DMS153 (cell line): Measurements from ENCODE around the gene B3GNT9.

Experiments
- DNase-seq: peaks from one replicate; lab custom pipeline; 2025; lab: John Stamatoyannopoulos, UW

The B3GNT9 gene, protein sequence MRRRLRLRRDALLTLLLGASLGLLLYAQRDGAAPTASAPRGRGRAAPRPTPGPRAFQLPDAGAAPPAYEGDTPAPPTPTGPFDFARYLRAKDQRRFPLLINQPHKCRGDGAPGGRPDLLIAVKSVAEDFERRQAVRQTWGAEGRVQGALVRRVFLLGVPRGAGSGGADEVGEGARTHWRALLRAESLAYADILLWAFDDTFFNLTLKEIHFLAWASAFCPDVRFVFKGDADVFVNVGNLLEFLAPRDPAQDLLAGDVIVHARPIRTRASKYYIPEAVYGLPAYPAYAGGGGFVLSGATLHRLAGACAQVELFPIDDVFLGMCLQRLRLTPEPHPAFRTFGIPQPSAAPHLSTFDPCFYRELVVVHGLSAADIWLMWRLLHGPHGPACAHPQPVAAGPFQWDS

DNA sequence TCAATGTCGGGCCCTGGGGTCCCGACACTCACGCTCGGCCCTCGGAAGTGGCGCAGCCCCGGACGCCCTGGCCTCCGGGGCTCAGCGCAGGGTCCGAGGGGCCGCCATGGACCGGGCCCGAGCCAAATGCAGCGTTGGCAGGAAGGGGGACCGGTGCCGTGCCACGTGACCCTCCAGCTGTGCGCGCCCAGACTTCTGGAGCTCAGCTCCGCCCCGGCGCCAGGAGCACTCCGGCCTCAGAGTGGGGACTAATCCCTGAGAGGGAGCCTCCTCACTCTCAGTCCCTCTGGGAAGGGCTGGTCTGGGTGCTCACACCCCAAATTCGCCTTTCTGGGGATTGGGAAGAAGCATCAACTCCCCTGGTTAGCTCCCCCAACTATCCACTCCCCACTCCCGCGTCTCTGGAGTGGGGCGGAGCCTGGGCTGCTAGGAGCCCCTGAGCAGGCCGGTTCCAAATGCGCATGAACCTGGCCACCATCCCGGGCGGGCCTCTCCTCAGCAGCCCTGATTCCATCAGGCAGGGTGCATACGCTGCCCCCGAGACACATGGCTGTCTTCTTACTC is at the start of gene B3GNT9:
Gene B3GNT9 (minus strand): TSS at position 166 of the 564 bp plus-strand sequence. CDS start 513 bp downstream, outside the sequence.
- DNase-seq, result peak; percentile 25

DNA sequence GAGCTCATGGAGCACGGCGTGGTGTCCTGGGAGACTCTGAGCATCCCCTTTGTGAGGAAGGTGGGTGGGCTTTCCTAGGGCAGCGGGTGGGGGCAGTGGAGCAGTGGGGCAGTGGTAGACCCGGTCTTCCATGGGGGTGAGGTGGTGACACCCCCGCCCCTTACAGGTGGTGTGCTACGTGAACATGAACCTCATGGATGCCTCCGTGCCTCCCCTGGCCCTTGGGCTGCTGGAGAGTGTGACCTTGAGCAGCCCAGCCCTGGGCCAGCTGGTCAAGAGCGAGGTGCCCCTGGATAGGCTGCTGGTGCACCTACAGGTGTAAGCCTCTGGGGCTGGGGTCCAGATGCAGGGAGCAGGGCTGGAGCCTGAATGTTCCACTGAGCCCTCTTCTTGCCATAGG is 49.7 kb upstream of the B3GNT9 start:
- DNase-seq, result no peak

DNA sequence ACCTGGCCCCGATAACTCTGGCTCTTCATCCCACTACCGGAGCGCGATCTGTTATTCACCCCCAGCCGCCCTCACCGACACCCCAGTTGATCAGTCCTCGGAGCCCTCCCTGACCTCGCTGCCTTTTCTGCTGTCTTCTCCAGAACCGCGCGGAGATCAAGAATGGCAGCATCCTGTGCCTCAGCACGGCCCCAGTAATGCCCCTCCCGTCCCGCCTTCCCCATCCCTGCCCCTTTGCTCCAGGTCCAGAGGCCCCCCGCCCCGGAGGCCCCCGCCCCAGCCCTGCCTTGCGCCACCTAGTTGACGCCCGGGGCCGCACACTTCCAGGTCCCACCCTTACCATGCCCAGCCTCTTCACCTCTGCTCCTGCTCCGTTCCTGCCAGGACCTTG is 49.0 kb upstream of the B3GNT9 start:
- no peak for DNase-seq

DNA sequence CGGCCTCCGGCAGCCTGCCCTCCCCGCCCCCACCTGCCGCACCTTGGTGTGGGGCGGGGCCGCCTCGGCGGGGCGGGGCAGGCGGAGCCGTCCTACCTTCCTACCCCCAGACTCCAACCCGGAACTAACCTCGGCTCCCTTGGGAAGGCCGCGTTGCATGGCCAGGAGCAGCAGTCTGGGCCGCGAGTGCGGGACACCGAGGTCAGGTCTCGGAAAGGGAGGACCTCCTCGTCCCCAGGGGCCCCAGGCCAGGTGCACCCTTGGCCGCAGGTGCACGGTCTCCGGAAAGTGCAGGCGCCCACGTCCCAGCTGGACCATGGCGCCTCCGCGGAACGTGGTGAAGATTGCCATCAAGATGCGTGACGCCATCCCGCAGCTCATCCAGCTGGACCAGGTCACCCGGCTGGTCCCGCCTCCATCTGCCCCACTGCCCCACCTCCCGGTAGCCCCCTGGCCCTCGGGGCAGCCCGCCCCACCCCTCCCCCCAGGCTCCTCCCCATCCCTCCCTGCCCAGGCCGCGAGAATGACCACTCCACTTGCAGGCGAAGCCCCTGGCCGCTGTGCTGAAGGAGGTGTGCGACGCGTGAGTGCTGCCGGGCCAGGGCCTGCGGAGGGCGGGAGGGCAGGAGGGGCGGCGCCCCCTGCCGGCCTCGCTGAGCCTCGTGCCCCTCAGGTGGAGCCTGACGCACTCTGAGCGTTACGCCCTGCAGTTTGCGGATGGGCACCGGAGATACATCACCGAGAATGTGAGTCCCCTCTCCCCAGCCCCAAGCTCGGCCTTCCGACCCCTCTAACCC is 48.4 kb upstream of the B3GNT9 start, which contains the start of gene ELMO3:
Gene ELMO3 (plus strand): TSS at position 121 of the 797 bp plus-strand sequence. CDS start 196 bp downstream, at position 317.
- DNase-seq, result peak; percentile 73

DNA sequence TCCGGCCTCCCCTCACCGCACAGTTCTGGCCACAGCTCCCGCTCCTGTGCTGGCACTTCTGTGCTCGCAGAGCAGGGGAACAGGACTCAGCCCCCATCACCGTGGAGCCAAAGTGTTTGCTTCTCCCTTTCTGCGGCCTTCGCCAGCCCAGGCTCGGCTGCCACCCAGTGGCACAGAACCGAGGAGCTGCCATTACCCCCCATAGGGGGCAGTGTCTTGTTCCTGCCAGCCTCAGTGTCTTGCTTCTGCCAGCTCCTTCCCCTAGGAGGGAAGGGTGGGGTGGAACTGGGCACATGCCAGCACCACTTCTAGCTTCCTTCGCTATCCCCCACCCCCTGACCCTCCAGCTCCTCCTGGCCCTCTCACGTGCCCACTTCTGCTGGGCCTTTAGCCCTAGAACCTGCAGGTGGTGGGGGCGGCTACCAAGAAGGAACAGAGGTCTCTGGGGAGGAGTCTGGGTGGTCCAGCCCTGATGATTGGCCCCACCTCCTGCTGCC is 47.5 kb upstream of the B3GNT9 start:
- peak; percentile 52 for DNase-seq

DNA sequence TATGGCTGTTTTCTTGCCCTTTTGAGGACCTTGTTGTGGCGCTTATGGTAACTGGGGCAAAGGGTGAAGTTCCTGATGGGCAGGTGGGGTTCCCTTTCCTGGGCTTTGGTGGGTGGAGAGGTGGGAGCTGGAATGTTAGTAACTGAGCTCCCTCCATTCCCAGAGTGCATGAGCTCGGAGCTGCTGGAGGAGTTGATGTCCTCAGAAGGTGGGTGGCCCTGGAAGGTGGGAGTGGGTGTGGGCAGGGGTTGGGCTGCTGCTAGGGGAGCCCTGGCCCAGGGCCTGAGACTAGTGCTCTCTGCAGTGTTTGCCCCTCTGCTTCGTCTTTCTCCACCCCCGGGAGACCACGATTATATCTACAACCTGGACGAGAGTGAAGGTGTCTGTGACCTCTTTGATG is 46.9 kb upstream of the B3GNT9 start:
- no peak for DNase-seq

DNA sequence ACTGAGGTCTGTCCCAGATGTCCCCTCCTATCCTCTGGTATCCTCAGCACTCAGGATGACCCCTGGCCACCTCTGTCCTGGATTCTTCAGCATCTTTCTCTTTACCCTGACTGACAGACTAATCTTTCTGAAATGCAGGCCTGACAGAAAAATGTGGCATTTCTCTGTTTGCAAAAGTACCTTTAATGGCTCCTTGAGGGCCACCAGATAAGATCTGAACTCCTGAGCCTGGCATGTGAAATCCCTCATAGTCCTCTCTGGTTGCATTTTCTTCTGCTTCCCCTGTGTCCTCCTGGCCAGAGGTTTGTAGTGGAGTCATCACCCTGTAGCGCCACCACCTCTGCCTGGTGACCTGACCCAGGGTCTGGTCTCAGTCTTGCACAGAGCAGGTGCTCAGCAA is 46.1 kb upstream of the B3GNT9 start:
- DNase-seq, result no peak

DNA sequence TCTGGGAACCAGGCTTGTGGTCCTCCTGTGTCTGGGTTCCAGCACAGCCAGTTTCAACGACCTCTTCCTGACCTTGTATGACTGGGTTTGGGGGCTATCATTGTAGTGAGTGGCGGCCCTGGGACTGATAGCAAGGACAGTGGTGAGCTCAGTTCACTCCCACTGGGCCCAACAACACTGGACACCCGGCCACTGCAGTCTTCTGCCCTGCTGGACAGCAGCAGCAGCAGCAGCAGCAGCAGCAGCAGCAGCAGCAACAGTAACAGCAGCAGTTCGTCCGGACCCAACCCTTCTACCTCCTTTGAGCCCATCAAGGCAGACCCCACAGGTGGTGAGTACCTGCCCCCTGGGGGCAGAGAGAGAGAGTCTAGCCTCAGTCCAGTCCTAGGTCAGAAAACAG is 44.9 kb upstream of the B3GNT9 start:
- DNase-seq, result no peak

DNA sequence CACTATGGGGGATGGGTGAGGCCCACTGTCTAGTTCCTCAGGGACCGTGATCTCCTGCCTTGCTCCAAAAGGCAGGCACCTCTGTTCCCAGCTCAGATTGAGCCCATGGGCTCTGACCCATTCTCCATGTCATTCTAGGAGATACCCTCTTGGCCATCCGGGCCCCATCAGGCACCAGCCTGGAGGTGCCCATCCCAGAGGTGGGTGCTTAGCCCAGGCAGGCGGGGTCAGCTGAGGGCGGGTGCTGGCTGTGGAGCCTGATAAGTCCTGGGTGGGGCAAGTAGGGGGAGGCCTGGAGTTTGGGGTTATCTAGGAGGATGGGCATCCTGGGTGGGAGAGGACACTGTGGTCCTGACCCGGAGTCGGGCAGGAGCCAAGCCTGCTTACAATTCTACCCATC is 43.5 kb upstream of the B3GNT9 start:
- no peak for DNase-seq

DNA sequence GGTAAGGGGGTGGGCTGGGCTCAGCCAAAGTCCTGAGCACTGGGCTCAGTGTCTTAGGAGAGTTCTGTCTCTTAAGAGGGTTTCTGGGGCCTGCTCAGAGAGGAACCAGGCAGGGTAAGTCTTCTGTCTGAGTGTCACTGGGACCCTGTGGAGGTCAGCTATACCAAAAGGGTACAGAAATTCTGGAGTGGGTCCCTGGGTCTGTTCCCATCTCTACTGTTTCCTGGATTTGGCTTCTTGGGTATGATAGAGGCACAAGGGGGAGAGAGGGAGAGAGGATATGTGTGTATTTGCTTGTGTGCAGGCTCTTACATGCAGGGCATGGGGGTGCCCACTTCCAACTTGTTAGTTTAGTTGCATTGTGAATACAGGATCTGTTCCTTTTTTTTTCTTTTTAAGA is 42.7 kb upstream of the B3GNT9 start:
- DNase-seq, result no peak

DNA sequence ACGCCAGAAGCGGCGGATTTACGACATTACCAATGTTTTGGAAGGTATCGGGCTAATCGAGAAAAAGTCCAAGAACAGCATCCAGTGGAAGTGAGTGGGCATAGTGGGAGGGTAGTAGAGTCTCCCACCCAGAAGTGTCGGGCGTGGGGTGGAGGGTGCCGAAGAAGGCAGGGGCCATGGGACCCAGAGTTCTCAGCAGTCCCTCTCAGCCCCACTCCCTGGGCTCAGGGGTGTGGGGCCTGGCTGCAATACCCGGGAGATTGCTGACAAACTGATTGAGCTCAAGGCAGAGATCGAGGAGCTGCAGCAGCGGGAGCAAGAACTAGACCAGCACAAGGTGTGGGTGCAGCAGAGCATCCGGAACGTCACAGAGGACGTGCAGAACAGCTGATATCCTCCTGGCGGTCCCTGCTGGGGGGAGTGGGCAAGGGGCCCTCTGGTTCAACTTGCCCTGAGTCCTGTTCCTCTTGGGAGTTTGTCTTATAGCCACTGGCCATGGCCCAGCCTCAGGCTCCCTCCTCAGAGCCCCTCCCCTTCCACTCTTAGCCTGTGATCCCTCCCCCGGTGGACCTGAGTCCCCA is 42.1 kb upstream of the B3GNT9 start:
- no peak for DNase-seq

DNA sequence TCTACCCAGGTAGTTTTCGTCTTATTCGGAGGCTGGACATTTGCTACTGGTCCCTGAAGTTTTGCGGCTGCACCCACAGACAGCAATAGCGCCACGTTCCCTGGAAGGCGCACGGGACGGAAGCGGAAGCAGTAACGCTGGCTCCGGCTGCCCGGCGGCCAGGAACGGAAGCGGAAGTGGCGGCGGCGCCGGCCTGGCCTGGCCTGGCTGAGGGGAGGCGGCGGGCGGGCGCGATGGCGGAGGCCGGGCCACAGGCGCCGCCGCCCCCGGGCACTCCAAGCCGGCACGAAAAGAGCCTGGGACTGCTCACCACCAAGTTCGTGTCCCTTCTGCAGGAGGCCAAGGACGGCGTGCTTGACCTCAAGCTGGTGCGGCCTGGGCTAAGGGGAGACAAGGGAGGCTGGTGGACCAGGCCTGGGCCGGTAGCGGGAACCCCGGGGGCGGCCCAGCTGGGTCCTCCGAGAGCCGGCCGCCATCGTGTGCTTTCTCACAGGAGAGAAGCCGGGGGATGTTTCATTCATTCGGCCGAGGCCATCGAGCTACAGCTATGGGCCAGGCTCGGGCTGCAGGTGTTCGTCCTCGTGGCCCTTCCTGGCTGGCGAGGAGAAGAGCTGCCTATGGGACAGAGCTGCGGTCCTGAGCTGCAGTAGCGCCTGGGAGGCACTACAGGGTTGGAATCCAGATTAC is 41.3 kb upstream of the B3GNT9 start, which contains the start of gene E2F4:
Gene E2F4 (plus strand): TSS at position 161 of the 687 bp plus-strand sequence. CDS start 73 bp downstream, at position 234.
- peak; percentile 77 for DNase-seq

DNA sequence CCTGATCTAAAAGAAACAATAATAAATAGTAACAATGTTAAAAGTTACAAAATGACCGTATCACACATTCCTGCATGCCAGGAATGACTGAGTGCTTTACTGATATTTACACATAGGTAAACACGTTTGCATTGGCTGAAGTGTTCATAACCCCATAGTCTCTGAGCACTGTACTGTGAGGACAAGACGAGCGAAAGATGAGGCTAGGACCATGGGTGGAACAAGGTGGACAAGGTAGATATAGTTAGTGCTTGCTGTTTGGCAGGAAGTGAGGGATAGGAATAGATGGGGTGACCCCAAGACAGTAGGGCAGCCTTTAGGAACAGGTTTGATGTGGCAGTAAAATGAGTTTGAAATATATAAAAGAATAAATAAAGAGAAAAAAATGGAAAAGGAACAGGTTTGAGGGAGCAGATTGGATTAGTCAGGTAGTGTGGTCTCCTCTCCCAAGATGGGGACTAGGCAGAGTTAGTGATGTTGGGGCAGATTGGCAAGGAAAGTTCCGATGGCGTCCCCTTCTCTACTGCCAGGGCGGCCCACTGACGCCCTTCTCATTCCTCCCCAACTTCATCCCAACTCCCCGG is 40.7 kb upstream of the B3GNT9 start:
- DNase-seq, result no peak

DNA sequence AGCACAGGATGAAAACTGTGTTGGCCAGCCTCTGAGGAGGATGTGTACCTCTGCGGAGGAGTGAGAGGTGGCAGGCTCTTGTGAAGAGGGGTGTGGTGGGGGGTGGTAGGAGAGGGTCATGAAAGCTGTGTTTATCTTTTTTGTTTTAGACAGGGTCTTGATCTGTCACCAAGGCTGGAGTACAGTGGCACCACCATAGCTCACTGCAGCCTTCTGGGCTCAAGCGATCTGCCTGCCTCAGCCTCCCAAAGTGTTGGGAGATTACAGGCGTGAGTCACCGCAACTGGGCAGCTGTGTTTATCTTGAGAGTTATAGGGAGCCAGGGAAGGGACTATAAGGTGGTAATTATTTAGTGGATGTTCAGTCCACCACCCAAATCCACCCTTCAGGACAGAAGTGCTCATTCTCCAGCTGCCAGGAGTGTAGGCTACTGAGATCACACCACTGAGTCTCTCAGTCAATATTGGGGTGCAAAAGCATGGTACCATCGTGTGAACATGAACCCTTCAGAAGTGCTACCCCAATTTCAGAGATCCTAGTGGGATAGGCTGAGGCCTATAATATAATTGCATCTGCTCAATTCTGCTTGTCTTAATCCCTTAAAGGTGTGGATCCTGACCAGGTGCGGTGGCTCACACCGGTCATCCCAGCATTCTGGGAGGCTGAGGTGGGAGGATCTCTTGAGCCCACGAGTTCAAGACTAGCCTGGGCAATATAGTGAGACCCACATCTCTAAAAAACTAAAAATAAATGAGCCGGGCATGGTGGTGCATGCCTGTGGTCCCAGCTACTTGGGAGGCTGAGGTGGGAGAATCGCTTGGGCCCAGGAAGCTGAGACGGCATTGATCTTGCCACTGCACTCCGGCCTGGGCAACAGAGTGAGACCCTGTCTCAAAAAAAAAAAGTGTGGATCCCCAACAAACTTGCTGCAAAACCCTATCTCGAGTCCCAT is 39.9 kb upstream of the B3GNT9 start:
- no peak for DNase-seq

DNA sequence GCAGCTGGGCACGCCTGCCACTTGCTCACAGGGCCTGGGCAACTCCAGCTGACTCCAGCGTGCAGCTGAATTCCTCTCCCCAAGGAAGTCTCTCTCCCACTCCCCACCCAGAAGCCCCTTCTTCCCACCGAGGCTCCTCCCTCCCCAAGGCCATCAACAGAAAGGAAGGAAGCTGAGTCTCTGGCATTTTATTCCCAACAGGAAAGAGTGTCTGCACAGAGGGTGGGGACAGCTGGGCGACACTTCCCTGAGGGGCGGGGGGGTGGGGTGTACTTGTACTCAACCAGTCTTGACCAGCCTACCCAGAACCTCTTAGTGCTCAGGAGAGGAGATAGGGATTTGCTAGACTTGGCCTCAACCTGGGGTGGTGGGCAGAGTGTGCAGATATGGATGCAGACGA is 39.2 kb upstream of the B3GNT9 start, which contains the start of gene EXOC3L1:
Gene EXOC3L1 (minus strand): TSS at position 96 of the 400 bp plus-strand sequence. CDS start 460 bp downstream, outside the sequence.
- no peak for DNase-seq

DNA sequence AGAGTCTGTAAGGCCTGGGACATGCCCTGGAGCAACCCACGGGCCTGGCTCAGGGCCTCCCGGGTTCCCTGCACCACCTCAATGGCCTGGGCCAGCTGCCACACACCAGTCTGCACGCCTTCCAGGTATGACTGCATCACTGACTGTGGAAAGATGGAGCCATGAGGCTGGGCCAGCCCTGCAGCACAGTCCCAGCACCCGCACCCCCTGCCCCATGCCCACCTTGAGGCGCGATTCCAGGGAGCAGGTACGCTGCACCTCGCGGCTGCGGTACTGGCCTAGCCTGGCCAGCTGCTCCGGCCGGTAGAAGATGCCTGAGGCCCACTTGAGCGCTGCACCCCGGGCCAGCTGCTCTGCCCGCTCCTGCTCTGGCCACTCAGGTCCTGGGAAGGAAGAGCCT is 38.0 kb upstream of the B3GNT9 start:
- DNase-seq, result no peak

DNA sequence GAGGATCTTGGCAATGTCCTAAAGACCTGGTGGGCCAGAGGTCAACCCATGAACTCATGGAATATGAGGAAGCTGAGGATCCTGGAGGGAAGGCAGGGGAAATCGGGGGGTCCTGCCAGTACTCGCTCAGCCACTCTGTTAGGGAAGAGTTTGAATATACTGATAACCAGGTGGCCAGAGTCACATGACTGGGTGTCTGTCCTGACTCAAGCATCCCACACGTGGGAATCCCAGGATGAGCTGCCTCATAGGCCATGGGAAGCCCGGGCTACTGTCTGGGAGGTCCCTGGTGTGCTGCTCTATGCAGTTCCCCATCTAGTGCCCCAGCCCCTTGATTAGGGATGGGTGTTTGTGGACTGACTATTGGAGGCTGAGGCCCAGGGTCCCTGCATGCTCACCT is 37.5 kb upstream of the B3GNT9 start:
- DNase-seq, result no peak

DNA sequence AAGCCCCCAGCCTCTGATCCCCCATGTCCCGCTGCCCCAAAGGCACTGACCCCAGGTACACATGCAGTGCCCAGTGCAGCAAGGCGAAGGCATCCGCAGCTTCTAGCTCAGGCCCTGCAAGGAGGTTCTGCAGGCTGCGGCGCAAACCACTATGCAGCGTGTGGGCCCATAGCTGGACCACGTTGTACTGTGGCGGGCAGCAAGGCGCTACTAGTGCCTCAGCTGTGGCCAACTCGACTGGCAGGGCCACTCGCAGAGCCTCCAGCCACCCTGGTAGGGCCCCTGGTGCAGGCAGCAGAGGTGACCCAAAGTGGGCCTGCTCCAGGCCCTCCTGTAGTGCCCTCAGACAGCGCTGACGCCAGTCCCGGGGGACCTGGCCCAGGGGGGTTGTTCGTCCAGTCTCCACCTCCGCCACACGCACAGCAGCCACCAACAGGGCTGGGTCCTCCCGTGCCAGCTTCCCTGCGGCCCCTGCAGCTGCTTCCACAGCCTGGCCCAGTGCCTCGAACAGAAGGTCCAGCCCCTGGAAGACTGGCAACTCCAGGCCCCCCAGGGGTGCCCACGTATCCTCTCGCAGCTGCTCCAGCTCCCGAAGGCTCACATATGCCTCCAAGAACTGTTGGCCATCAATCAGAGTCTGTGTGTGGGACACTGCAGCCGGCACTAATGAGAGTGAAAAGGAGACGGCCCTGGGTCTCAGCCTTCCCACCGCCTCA is 36.5 kb upstream of the B3GNT9 start:
- DNase-seq, result no peak

DNA sequence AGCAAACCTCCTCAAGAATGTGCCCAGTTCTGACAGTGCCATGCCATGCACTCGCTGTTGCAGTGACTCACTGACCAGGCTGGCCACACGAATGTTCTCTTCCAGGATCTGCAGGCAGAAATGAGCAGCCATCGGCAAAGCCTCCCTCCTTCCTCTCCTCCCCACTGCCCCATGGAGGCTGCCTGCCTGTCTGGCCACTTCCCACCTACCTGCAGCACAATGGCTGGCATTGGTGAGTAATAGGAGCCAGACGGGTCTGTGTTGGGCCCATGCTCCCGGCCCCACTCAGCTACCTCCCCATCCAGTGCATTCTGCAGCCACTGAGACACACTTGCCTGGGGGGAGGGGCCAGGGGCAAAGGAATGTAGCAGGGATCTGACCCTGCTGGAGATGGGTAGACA is 35.8 kb upstream of the B3GNT9 start:
- no peak for DNase-seq
